ENCODE measurements around the gene ADAM12. TPM values are rescaled to one million over a fixed set of nuclear protein-coding genes. Genes with fewer than 3 reads are reported as not detected.

The ADAM12 gene
- total RNA-seq, 1 experiment from 2014 or later, result not detected

DNA sequence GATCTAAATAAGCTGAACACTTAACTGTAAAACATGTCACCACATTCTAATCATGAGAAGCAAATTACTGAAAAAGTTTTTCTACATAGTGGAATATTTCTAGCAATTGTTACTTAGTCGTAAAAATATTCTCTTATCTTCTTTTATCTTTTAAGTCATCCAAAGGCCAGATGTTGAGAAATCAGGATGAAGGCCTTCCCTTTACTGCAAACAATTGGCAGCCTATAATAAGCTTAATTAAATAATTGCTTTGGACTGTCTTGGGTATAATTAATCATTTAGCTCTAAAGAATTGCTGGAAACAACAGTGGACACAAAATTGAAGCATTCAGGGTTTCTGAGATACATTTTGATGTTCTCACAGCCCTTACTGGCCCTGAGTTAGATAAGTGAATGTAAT is 265.4 kb downstream of the ADAM12 start:
- H3K79me2 ChIP-seq (ENCODE audit: insufficient read depth, low read length), result no peaks in the 10 kb centered on the region
- TF ChIP-seq JUND (IDR thresholded peaks at IDR 0.05) (no peak), CEBPB (IDR thresholded peaks at IDR 0.05; ENCODE audit: low read depth) (no peak)
- TF ChIP-seq, protein P1, sequence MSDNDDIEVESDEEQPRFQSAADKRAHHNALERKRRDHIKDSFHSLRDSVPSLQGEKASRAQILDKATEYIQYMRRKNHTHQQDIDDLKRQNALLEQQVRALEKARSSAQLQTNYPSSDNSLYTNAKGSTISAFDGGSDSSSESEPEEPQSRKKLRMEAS (IDR thresholded peaks at IDR 0.05), result no peak
- no peaks in the 10 kb centered on the region for H3K36me3 ChIP-seq (ENCODE audit: control insufficient read depth in 1 of 2, insufficient read depth in 2 of 2, low read length in 2 of 2)
- no peak overlapping the region for H3K4me2 ChIP-seq (ENCODE audit: low read length)
- H3K9me2 ChIP-seq (ENCODE audit: insufficient read depth), result peaks cover 4% of the 10 kb centered on the region; the same call in 1 of the 2 replicates
- H3K4me1 ChIP-seq (ENCODE audit: control insufficient read depth in 1 of 2, insufficient read depth in 2 of 2, low read length in 2 of 2), result peaks cover 0 to 5% of the 10 kb centered on the region in 2 experiments; a peak in 1 of 4 replicates
- H3K9me3 ChIP-seq (ENCODE audit: control insufficient read depth in 1 of 2, insufficient read depth in 1 of 2, low read depth in 1 of 2, low read length in 2 of 2), result no peaks in the 10 kb centered on the region
- ChIA-PET CTCF (no interaction called here), POLR2A (no interaction called here), RAD21 (ENCODE audit: low non-redundant PET in 1 of 2, low total read pairs in 2 of 2, uncharacterized antibody in 2 of 2, unreplicated experiment in 2 of 2) (no interaction called here)
- no peak for DNase-seq (ENCODE audit: low read depth, low spot score)
- no peaks in the 10 kb centered on the region for H3K27me3 ChIP-seq (ENCODE audit: insufficient read depth, low read length)
- H3K9ac ChIP-seq (ENCODE audit: low read length), result no peak overlapping the region
- H4K20me1 ChIP-seq (ENCODE audit: insufficient read depth), result no peaks in the 10 kb centered on the region
- H3K4me3 ChIP-seq (replicated peaks in 1 of 2; ENCODE audit: low read depth in 1 of 2, low read length in 2 of 2), result no peak overlapping the region
- BruUV-seq (replicated peaks), result no TSS peak
- no peak for ATAC-seq
- intact Hi-C loops (cut with micrococcal nuclease), result no loop called here
- no peak overlapping the region for H3K27ac ChIP-seq (ENCODE audit: low read depth, low read length)
- no peak overlapping the region for H2AFZ ChIP-seq (ENCODE audit: low read depth, low read length, poor library complexity, severe bottlenecking)

DNA sequence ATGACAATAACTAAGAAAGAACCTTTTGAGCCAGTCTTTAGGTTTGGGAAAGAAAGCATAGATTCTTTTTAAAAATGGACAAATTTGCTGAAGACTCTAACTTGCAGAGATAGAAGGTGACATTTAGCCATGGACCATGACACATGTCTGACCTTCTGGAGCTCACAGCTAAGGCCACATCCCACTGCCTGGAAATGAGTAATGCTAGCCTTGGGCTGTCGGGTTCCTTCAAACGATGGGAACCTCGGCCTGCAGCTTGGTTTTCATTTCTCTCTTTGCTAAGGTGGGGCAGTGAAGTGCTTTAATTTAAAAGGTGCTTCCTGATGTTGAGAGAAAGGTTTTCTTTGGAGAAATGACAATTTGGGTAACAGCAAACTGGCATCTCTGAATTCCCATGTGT is 268.7 kb downstream of the ADAM12 start:
- intact Hi-C loops (cut with micrococcal nuclease), result no loop called here
- Histone ChIP-seq H3K27me3 (ENCODE audit: insufficient read depth, low read length) (0 out of 2 replicates have a peak, but pooled peaks cover 7% of the 10 kb centered on the region), H3K36me3 (ENCODE audit: control insufficient read depth in 1 of 2, insufficient read depth in 2 of 2, low read length in 2 of 2) (no peaks in the 10 kb centered on the region), H3K9me2 (ENCODE audit: insufficient read depth) (peaks cover 4% of the 10 kb centered on the region; the same call in 1 of the 2 replicates), H4K20me1 (ENCODE audit: insufficient read depth) (no peaks in the 10 kb centered on the region), H2AFZ (ENCODE audit: low read depth, low read length, poor library complexity, severe bottlenecking) (no peak overlapping the region), H3K4me3 (replicated peaks in 1 of 2; ENCODE audit: low read depth in 1 of 2, low read length in 2 of 2) (no peak overlapping the region), H3K79me2 (ENCODE audit: insufficient read depth, low read length) (no peaks in the 10 kb centered on the region), H3K9me3 (ENCODE audit: control insufficient read depth in 1 of 2, insufficient read depth in 1 of 2, low read depth in 1 of 2, low read length in 2 of 2) (no peaks in the 10 kb centered on the region), H3K9ac (ENCODE audit: low read length) (no peak overlapping the region), H3K27ac (ENCODE audit: low read depth, low read length) (no peak overlapping the region), H3K4me1 (ENCODE audit: control insufficient read depth in 1 of 2, insufficient read depth in 2 of 2, low read length in 2 of 2) (peaks cover 0 to 5% of the 10 kb centered on the region in 2 experiments; a peak in 1 of 4 replicates), H3K4me2 (ENCODE audit: low read length) (0 out of 2 replicates have a peak overlapping the region, but pooled peaks have one; percentile 3)
- POLR2A ChIA-PET, result no interaction called here
- RAD21 ChIA-PET (ENCODE audit: low non-redundant PET in 1 of 2, low total read pairs in 2 of 2, uncharacterized antibody in 2 of 2, unreplicated experiment in 2 of 2), result no interaction called here
- no peak for ATAC-seq
- CTCF ChIA-PET, result no interaction called here
- no peak for DNase-seq (ENCODE audit: low read depth, low spot score)
- BruUV-seq (replicated peaks), result no TSS peak
- peak; percentile 18; the same call in 1 of the 2 replicates for TF ChIP-seq FOSL1 (IDR thresholded peaks at IDR 0.05; ENCODE audit: low read depth)
- peak; percentile 79 for TF ChIP-seq TCF7L2 (IDR thresholded peaks at IDR 0.05; ENCODE audit: borderline replicate concordance, extremely low read depth, insufficient read depth, insufficient read length)
- TF ChIP-seq EZH2phosphoT487 (IDR thresholded peaks at IDR 0.05; ENCODE audit: borderline replicate concordance), result no peak
